SH-SY5Y (cell line): ENCODE data around the gene ATPAF1.

Source experiments
- GATA2 ChIP-seq: IDR thresholded peaks from 2 replicates; pipeline ENCODE4 v1.6.1; 2011; ENCODE audit warnings: mild to moderate bottlenecking, low read depth, low read length
- GATA3 ChIP-seq: IDR thresholded peaks from 2 replicates; pipeline ENCODE4 v1.6.1; 2011; ENCODE audit warnings: low read depth, mild to moderate bottlenecking, low read length, moderate library complexity

The ATPAF1 gene

DNA sequence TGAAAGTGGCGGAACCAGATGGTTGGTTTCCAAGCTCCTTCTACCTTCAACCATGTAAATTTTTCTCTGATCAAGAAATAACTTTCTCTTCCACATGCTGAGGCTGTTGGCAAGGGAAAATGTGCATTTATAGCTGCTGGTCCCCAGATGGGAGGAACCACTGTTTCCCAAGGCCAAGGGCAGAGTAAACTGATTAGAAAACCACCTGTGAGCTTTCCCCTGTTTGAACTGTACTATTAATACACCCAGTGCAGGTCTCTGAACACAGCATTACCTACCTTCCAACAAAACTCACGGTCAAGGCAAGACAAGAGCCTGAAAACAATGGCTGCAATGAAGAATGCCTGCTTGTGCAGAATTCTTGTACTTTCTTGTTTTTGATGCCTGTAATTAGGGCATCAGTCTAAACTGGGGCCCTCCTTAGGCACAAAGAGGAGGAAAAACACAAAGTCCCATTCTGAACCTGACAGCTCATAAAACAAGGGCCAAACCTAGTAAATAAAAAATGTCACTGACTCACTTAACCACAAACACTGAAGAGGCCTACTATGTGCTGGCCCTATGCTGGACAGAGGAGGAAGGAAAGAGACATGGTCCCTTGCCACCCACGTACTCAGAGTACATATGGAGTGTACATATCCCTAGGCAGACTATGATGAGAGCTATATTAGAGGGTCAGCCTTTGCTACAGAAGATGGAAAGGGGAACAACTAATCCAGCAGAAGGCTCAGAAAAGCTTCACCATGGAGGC lies 66.7 kb downstream of the ATPAF1 start:
- TF ChIP-seq GATA3 (no peak), GATA2 (no peak)

DNA sequence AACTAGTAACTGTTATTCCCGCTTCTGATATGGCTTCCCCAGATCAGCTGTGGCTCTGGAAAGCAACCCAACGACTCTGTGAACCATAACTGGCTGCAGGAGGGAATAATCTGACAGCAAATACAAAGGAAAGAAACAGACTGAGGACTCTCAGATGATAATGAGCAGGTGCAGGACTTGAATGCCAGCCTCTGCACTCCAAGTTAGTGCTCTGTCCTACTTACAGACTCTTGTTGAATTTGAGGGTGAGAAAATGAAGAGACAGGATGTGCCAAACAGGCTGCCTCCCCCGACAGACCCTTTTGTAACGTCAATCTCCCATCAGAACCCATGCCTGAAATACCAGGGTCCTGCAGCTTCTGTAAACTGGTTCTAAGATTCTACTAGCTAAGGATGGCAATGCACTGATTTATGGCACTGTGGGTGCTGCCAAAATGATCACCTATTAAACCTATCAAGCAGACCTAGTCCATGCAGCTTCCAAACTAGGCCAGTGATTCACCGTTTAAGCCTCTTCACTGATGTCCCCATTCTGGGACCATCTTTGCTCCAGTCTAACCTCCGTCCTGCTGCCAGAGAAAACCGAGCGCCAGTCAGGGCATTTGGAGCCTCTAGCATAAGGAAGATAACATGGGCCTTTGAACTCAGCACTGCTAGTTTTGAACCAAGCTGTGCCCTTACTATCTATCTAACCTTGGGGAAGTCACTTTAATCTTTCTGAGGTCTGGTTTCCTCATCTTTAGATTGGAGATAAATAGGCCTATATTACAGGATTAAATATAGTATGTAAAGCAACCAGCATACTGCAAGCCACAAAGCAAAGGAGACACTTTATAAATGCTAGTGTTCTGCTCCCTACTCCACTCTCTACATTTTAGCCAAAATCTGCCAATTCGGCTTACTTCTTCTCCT lies 68.8 kb downstream of the ATPAF1 start:
- TF ChIP-seq GATA3 (no peak), GATA2 (no peak)

DNA sequence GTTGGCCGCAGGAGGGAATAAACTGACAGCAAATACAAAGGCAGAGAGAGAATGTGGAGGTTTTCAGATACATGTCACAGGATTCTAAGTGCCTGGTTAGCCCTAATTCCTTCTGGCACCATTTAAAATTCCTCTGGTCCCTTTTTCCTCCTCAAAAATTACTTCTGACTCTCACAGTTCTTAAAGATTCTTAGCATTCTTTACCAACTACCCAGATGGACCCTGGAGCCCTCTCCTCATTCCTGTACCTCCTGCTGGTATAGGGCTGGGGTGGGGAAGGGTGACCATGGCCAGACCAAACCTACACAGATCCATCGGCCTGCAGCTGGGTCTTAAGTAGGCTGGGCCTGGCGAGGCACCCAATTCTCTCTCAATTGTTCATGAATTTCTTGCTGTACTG lies 71.3 kb downstream of the ATPAF1 start:
- TF ChIP-seq GATA2: no peak
- TF ChIP-seq GATA3: no peak

DNA sequence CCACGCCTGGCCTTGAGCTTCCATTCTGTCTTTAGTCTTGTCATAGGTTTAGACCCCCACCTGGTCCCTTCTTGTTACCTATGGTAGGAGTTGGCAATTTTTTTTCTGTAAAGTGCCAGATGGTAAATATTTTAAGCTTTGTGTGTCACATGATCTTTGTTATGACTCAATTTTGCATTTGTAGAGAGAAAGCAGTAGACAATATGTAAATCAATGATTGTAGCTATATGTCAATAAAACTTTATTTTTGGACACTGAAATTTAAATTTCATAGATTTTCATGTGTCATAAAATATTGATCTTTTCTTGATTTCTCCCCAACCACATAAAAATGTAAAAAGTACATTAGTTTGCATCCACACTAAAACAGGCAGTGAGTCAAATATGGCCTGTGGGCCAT lies 72.1 kb downstream of the ATPAF1 start:
- TF ChIP-seq GATA2 (no peak), GATA3 (no peak)

DNA sequence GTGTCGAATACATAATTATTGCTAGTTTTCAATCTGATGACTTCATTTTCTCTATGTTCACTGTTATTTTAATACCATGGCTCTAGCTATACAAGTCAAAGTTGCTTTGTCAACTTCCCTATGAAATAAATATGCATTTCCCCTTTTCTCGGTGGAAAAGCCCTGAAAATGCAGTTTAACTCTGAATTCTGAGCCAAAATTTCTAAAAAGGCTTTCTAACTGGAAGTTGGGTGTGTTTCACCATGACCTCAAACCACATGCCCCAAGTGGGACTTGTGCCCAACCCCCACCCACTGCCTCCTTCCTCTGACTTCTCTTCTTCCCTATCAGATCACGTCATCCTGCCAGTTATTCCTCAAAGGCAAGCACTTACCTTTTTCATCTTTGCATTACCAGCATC lies 73.0 kb downstream of the ATPAF1 start:
- TF ChIP-seq GATA2: no peak
- TF ChIP-seq GATA3: no peak

DNA sequence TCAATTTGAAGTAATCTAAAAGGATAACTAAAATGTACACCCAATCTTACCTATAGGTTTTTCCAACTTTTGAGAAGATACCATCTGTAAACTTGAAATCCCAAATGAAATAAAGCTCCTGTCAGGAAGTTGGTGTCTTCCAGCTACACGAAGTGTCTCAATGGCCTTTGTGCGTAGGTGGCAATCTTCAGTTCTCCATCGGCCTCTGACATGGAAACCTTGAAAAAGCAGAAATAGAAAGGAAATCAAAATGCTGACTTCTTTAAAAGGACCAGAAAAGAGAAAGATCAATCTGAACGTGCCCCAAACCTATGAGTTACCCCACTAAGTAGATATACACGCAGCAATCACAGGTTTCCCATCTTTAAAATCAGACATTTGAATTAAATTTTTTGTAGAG lies 74.1 kb downstream of the ATPAF1 start:
- TF ChIP-seq GATA3 (no peak), GATA2 (no peak)

DNA sequence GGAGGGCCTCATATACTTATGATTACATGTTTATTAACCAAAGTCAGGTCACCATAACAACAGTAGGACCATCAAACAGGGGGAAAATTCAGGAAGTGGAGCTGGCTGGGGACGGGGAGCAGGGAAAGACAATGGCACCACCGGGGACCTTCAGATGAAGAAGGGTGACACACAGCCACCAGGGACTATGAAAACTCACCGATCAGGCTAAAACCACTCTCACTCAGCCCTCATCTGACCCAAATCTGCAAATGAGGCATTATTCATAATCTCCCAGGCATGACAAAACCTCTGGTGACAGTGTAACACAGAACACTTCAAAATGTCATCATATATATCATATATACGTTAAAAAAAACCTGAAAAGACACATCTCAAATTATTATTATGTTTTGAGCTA lies 75.3 kb downstream of the ATPAF1 start:
- TF ChIP-seq GATA3: no peak
- no peak for TF ChIP-seq GATA2

DNA sequence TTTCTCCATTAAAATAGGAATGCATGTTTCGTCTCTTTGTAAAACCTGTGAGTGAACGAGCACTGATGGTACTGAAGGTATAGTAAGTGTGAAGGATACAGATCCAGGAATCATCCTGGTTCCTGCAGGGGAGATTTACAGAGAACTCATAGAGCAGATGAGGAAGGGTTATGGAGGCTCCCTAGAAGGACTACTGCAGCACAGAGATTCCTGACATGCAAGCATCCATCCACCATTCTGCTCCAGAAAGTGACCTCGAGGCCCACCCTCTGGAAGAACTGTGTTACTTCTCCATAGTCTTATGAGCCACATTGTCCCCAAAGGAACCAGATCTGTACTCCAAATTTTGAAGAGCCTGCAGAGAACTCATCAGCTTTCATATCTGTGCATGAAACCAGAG lies 78.6 kb downstream of the ATPAF1 start:
- no peak for TF ChIP-seq GATA3
- no peak for TF ChIP-seq GATA2

DNA sequence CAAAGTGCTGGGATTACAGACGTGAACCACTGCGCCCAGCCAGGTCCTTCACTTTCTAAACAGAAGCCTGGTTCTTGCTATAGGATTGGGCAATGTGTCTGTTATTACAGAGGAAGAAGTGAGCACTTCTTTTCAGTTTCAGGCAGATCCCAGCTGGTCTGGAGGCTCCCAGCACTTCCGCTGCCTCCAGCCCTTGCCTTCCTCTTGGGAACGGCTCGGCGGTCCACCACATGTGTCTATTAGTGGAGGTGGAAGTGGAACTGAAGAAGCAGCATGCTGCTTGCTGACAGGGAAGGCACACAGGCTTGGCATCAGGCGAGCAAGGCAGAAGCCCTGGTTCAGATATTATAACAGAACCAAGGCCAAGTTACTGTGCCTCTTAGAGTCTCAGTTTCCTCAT lies 81.1 kb downstream of the ATPAF1 start:
- no peak for TF ChIP-seq GATA3
- no peak for TF ChIP-seq GATA2

DNA sequence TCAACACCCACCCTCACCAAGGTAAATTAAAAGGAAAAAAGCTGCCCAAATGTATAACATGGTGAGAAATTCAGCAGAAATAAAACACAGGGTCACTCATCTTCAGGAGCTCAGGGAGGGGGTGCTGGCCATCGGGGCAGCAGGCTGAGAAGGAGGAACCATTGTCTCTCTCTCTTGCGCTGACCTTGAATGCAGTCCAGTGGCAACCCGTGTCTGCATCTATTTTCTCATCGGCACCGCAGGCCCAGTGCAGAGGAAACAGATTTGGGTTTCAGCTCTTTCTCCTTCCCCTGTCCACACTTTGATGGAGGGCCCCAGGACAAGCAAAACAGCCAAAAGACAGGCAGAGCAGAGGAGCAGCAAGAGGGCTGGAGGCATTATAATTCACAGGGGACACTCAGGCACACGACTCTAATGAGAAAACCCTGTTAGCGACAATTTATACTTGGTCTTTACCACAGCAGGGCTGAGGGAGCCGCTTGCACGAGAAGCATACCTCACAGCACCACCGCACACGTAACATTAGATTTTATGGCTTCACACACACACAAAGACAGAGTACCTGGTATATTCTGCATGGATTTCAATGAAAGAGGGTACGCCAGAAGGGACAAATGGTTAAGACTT lies 82.7 kb downstream of the ATPAF1 start:
- TF ChIP-seq GATA2 (no peak), GATA3 (no peak)

DNA sequence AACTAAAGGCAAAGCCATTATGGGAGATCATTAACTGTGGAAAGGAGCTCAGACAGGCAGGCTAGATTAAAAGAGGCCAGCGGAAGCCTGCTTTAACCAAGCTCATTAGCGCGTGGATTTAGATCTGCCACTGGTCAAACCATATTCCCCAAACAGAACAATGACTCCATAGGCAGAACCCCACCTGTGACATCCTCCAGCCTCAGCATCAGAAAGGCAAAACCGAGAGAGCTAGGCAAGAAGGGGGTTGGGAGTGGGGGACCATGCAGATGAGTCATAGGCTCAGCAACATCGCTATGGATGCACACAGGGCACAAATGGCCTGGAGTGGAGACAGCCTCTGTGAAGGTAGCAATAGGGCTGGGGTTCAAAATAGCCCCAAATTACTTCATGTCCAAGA lies 84.7 kb downstream of the ATPAF1 start:
- TF ChIP-seq GATA3 (no peak), GATA2 (no peak)

DNA sequence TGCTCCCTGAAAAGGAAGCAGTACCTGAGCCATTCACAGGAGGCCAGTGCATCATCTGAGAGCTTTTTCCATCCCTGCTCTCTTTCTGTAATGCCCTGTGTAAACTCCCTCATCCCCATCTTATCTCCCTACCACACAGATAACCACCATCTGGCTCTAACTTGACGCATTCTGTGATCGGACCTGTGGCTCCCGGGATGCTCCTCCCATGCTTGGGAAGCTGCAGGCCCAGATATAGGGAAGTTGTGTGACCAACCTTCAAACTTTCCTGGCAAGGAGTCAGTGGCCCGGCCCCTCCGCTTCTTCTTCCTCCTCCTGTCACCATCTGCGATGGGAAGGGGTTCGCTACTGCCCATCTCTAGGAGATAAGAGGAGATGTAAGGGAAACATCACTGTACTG lies 85.2 kb downstream of the ATPAF1 start:
- no peak for TF ChIP-seq GATA2
- TF ChIP-seq GATA3: no peak
